ENCODE measurements around the gene RMDN2. TPM values are rescaled to one million over a fixed set of nuclear protein-coding genes. Genes with fewer than 3 reads are reported as not detected.

RMDN2 gene
- total and polyA plus RNA-seq, 9 of the 15 experiments (the other 6 are each of a cell fraction or from before 2014, with no cell fraction given) = 1.5 to 4.3 (median 2.3) TPM

DNA sequence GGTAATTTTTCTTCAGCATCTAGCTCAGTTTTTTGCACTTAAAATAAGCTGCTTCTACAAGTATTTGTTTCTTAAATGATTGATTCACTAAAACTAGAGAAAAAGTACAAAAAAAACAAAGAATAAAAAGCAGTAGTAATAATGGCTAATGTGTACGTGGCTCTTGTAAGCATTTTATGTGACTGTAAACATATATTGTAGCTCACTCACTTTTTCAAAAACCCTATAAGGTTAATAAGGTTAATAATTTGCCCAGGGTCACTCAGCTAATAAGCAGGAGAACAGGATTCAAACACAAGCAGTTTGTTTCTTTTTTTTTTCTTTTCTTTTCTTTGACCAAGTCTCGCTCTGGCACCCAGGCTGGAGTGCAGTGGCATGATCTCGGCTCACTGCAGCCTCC is 67.5 kb downstream of the RMDN2 start:
- ChIA-PET CTCF (ENCODE audit: low intra/inter-chr PET ratio) (no interaction called here), POLR2A (interaction anchor here (1.3 kb wide), 1 partner anchor 9 kb away, joined by 3 read pairs; no protein-coding TSS in a partner anchor)
- H3K27ac ChIP-seq (ENCODE audit: extremely low read depth, low read depth, low read length) = no peak overlapping the region
- no peaks in the 10 kb centered on the region for H3K79me2 ChIP-seq (ENCODE audit: control insufficient read depth, insufficient read depth, low read length)
- no TSS peak for BruUV-seq (replicated peaks)
- no peaks in the 10 kb centered on the region for H3K9me3 ChIP-seq (replicated peaks; ENCODE audit: control insufficient read depth, insufficient read depth, low read depth, low read length)
- TF ChIP-seq, protein P1, sequence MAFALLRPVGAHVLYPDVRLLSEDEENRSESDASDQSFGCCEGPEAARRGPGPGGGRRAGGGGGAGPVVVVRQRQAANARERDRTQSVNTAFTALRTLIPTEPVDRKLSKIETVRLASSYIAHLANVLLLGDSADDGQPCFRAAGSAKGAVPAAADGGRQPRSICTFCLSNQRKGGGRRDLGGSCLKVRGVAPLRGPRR (CRISPR knock-in tag; IDR thresholded peaks at IDR 0.05) = no peak
- no peak for TF ChIP-seq TRIM28 (IDR thresholded peaks at IDR 0.05)
- no peak for TF ChIP-seq NCOR1 (IDR thresholded peaks at IDR 0.05)
- TF ChIP-seq CBX1 (IDR thresholded peaks at IDR 0.05; ENCODE audit: low read depth) = no peak
- TF ChIP-seq, protein P2, sequence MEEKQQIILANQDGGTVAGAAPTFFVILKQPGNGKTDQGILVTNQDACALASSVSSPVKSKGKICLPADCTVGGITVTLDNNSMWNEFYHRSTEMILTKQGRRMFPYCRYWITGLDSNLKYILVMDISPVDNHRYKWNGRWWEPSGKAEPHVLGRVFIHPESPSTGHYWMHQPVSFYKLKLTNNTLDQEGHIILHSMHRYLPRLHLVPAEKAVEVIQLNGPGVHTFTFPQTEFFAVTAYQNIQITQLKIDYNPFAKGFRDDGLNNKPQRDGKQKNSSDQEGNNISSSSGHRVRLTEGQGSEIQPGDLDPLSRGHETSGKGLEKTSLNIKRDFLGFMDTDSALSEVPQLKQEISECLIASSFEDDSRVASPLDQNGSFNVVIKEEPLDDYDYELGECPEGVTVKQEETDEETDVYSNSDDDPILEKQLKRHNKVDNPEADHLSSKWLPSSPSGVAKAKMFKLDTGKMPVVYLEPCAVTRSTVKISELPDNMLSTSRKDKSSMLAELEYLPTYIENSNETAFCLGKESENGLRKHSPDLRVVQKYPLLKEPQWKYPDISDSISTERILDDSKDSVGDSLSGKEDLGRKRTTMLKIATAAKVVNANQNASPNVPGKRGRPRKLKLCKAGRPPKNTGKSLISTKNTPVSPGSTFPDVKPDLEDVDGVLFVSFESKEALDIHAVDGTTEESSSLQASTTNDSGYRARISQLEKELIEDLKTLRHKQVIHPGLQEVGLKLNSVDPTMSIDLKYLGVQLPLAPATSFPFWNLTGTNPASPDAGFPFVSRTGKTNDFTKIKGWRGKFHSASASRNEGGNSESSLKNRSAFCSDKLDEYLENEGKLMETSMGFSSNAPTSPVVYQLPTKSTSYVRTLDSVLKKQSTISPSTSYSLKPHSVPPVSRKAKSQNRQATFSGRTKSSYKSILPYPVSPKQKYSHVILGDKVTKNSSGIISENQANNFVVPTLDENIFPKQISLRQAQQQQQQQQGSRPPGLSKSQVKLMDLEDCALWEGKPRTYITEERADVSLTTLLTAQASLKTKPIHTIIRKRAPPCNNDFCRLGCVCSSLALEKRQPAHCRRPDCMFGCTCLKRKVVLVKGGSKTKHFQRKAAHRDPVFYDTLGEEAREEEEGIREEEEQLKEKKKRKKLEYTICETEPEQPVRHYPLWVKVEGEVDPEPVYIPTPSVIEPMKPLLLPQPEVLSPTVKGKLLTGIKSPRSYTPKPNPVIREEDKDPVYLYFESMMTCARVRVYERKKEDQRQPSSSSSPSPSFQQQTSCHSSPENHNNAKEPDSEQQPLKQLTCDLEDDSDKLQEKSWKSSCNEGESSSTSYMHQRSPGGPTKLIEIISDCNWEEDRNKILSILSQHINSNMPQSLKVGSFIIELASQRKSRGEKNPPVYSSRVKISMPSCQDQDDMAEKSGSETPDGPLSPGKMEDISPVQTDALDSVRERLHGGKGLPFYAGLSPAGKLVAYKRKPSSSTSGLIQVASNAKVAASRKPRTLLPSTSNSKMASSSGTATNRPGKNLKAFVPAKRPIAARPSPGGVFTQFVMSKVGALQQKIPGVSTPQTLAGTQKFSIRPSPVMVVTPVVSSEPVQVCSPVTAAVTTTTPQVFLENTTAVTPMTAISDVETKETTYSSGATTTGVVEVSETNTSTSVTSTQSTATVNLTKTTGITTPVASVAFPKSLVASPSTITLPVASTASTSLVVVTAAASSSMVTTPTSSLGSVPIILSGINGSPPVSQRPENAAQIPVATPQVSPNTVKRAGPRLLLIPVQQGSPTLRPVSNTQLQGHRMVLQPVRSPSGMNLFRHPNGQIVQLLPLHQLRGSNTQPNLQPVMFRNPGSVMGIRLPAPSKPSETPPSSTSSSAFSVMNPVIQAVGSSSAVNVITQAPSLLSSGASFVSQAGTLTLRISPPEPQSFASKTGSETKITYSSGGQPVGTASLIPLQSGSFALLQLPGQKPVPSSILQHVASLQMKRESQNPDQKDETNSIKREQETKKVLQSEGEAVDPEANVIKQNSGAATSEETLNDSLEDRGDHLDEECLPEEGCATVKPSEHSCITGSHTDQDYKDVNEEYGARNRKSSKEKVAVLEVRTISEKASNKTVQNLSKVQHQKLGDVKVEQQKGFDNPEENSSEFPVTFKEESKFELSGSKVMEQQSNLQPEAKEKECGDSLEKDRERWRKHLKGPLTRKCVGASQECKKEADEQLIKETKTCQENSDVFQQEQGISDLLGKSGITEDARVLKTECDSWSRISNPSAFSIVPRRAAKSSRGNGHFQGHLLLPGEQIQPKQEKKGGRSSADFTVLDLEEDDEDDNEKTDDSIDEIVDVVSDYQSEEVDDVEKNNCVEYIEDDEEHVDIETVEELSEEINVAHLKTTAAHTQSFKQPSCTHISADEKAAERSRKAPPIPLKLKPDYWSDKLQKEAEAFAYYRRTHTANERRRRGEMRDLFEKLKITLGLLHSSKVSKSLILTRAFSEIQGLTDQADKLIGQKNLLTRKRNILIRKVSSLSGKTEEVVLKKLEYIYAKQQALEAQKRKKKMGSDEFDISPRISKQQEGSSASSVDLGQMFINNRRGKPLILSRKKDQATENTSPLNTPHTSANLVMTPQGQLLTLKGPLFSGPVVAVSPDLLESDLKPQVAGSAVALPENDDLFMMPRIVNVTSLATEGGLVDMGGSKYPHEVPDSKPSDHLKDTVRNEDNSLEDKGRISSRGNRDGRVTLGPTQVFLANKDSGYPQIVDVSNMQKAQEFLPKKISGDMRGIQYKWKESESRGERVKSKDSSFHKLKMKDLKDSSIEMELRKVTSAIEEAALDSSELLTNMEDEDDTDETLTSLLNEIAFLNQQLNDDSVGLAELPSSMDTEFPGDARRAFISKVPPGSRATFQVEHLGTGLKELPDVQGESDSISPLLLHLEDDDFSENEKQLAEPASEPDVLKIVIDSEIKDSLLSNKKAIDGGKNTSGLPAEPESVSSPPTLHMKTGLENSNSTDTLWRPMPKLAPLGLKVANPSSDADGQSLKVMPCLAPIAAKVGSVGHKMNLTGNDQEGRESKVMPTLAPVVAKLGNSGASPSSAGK (IDR thresholded peaks at IDR 0.05) = no peak
- no peak for TF ChIP-seq GTF2A2 (tag; IDR thresholded peaks at IDR 0.05)
- TF ChIP-seq CBX5 (IDR thresholded peaks at IDR 0.05; ENCODE audit: borderline replicate concordance, low read depth) = no peak
- no peak for TF ChIP-seq SETDB1 (IDR thresholded peaks at IDR 0.05; ENCODE audit: low read length)
- TF ChIP-seq HIVEP1 (CRISPR knock-in tag; IDR thresholded peaks at IDR 0.05) = no peak
- WGBS (ENCODE audit: insufficient coverage, low coverage, missing lambda C conversion rate) = 22% methylated on average over 3 of the region's 3 CpGs
- in situ Hi-C loops (cut with MboI) = loop anchor here (25.0 kb wide), 1 partner anchor 745 kb away; no protein-coding TSS in a partner anchor
- no peak for DNase-seq (ENCODE audit: extremely low read depth in 1 of 4, low spot score in 3 of 4)
- H4K20me1 ChIP-seq (replicated peaks; ENCODE audit: control insufficient read depth, insufficient read depth, low read length) = no peaks in the 10 kb centered on the region
- no peak for FAIRE-seq
- no peak overlapping the region for H3K4me3 ChIP-seq
- no peaks in the 10 kb centered on the region; a peak in 1 of 5 replicates for H3K27me3 ChIP-seq (ENCODE audit: control insufficient read depth in 2 of 2, insufficient read depth in 2 of 2, low read length in 2 of 2)
- H3K4me2 ChIP-seq (ENCODE audit: insufficient read depth, low read length) = no peak overlapping the region
- ATAC-seq = no peak
- no peak overlapping the region for H2AFZ ChIP-seq (ENCODE audit: low read depth, low read length)
- H3K36me3 ChIP-seq (ENCODE audit: control insufficient read depth, insufficient read depth, low read length) = no peaks in the 10 kb centered on the region
- H3K9ac ChIP-seq (ENCODE audit: insufficient read depth in 1 of 2, low read depth in 2 of 2, low read length in 2 of 2) = no peak overlapping the region
- no peaks in the 10 kb centered on the region for H3K4me1 ChIP-seq (replicated peaks in 1 of 2; ENCODE audit: control insufficient read depth in 2 of 2, insufficient read depth in 2 of 2, low read length in 2 of 2)
- intact Hi-C loops (cut with micrococcal nuclease) = no loop called here
- H3K9me1 ChIP-seq (ENCODE audit: control insufficient read depth, insufficient read depth, low read length) = no peaks in the 10 kb centered on the region

Data from K562 (cell line).